ENCODE results near the gene STAT1. TPM values are rescaled to one million over a fixed set of nuclear protein-coding genes. Genes with fewer than 3 reads are reported as not detected.

The STAT1 gene
- total and polyA plus RNA-seq, 2 donors, result 61.9 to 75.1 TPM

DNA sequence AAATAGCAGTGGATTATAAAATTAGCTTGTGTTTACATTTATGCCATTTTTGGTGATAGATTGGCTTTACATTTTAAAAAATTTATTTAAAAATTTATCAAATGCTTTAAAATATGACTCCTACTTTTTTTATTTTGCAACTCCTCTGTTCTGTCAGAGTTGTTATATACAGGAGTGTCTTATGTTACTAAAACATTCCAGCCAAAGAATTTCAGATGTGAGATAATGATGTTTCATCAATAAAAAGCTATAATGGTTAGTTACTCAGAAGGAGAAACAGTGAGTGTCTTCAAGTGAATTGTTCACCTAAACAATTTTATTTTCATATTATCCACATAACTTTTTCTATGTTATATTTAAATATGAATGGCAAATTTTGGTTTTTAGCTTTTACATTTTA, 80.6 kb downstream of the STAT1 start:
- DNase-seq (ENCODE audit: extremely low spot score), result no peak
- no peaks in the 10 kb centered on the region for H3K36me3 ChIP-seq (ENCODE audit: insufficient read depth)
- H3K4me3 ChIP-seq (ENCODE audit: low read depth, low read length), result no peak overlapping the region

GRCh38 chr2:190932514-190932913, 81.5 kb downstream of the STAT1 start:
- no peaks in the 10 kb centered on the region for H3K4me1 ChIP-seq (ENCODE audit: insufficient read depth)
- no peaks in the 10 kb centered on the region for H3K36me3 ChIP-seq (ENCODE audit: insufficient read depth)
- no peak overlapping the region for H3K27ac ChIP-seq (ENCODE audit: low read depth)
- no peak overlapping the region for H3K4me3 ChIP-seq (ENCODE audit: low read depth, low read length)
- WGBS, result 84% methylated on average over 1 of the region's 1 CpG
- DNase-seq (ENCODE audit: extremely low spot score), result no peak

More for the DNA sequence above, 80.6 kb downstream of the STAT1 start:
- H3K27ac ChIP-seq (ENCODE audit: low read depth), result no peak overlapping the region
- H3K4me1 ChIP-seq (ENCODE audit: insufficient read depth), result no peaks in the 10 kb centered on the region

- Histone ChIP-seq H3K36me3 (ENCODE audit: insufficient read depth) (no peaks in the 10 kb centered on the region), H3K4me1 (ENCODE audit: insufficient read depth) (no peaks in the 10 kb centered on the region), H3K27ac (ENCODE audit: low read depth) (no peak overlapping the region), H3K4me3 (ENCODE audit: low read depth, low read length) (no peak overlapping the region)
- no peak for DNase-seq (ENCODE audit: extremely low spot score)
- 91% methylated on average over 3 of the region's 3 CpGs for WGBS
These were observed 83.6 kb downstream of the STAT1 start for GRCh38 chr2:190930411-190930810.

DNA sequence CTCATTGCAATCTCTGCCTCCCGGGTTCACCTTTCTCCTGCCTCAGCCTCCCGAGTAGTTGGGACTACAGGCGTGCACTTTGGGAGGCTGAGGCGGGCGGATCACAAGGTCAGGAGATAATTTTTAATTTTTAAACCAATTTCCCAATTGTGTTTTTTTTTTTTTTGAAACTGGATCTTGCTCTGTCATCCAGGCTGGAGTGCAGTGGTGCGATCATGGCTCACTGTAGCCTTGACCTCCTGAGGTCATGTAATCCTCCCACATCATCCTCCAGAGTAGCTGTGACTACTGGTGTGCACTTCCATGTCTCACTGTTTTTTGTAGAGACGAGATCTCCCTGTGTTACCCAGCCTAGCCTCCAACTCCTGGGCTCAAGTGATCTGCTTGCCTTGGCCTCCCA, 84.1 kb downstream of the STAT1 start:
- Histone ChIP-seq H3K27ac (ENCODE audit: low read depth) (no peak overlapping the region), H3K4me3 (ENCODE audit: low read depth, low read length) (no peak overlapping the region), H3K36me3 (ENCODE audit: insufficient read depth) (no peaks in the 10 kb centered on the region), H3K4me1 (ENCODE audit: insufficient read depth) (no peaks in the 10 kb centered on the region)
- 97% methylated on average over 7 of the region's 7 CpGs for WGBS
- DNase-seq (ENCODE audit: extremely low spot score), result no peak

GRCh38 chr2:190927301-190927700, 86.7 kb downstream of the STAT1 start:
- 75% methylated on average over 2 of the region's 2 CpGs for WGBS
- peaks cover 2% of the 10 kb centered on the region for H3K36me3 ChIP-seq (ENCODE audit: insufficient read depth)
- H3K27ac ChIP-seq (ENCODE audit: low read depth), result no peak overlapping the region
- no peak overlapping the region for H3K4me3 ChIP-seq (ENCODE audit: low read depth, low read length)
- DNase-seq (ENCODE audit: extremely low spot score), result no peak
- H3K4me1 ChIP-seq (ENCODE audit: insufficient read depth), result no peaks in the 10 kb centered on the region

GRCh38 chr2:190922376-190922775, 91.6 kb downstream of the STAT1 start:
- no peak overlapping the region for H3K27ac ChIP-seq (ENCODE audit: low read depth)
- H3K4me3 ChIP-seq (ENCODE audit: low read depth, low read length), result no peak overlapping the region
- 81% methylated on average over 1 of the region's 1 CpG for WGBS
- peaks cover 2% of the 10 kb centered on the region for H3K36me3 ChIP-seq (ENCODE audit: insufficient read depth)
- H3K4me1 ChIP-seq (ENCODE audit: insufficient read depth), result no peaks in the 10 kb centered on the region
- no peak for DNase-seq (ENCODE audit: extremely low spot score)

DNA sequence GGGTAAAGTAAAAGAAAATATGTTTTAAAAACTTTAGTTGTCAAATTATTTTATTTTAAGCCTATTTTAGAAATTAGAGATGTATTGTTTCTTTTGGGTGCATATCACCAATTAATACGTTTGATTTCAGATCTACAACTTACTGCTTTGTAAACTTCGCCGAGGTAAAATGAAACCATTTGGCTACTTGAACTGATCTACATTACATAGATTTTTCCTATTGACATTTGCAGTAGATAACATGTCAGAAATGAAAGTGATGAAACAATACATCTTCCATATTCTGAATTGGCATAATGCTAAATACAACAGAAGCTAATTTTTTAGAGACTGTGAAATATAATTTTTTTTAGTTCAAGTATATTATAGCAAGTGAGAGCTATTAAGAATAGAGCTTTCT, 93.9 kb downstream of the STAT1 start:
- Histone ChIP-seq H3K4me1 (ENCODE audit: insufficient read depth) (no peaks in the 10 kb centered on the region), H3K36me3 (ENCODE audit: insufficient read depth) (peaks cover 4% of the 10 kb centered on the region), H3K4me3 (ENCODE audit: low read depth, low read length) (no peak overlapping the region), H3K27ac (ENCODE audit: low read depth) (no peak overlapping the region)
- WGBS, result 91% methylated on average over 3 of the region's 3 CpGs
- no peak for DNase-seq (ENCODE audit: extremely low spot score)

Other genes with a start within 250 kb of the STAT1 start
- 312 TPM for gene GLS, start 133.3 kb downstream of the STAT1 start, total RNA-seq
- 27.6 TPM for gene GLS, start 133.3 kb downstream of the STAT1 start, polyA plus RNA-seq
- gene STAT4, start 136.8 kb upstream of the STAT1 start, total RNA-seq, result 7.1 TPM
- gene STAT4, start 136.8 kb upstream of the STAT1 start, polyA plus RNA-seq, result 0.80 TPM
- gene MYO1B, start 231.2 kb upstream of the STAT1 start, total RNA-seq, result 138 TPM
- 8.7 TPM for gene MYO1B, start 231.2 kb upstream of the STAT1 start, polyA plus RNA-seq